ENCODE measurements around the gene ASIC3. TPM values are rescaled to one million over a fixed set of nuclear protein-coding genes. Genes with fewer than 3 reads are reported as not detected.

ASIC3 gene
- total and polyA plus RNA-seq, 2 of the 8 experiments (the other 6 are each of a cell fraction or from before 2014, with no cell fraction given) = 1.6 to 1.9 TPM

- no peak for TF ChIP-seq EZH2 (IDR thresholded peaks at IDR 0.05; ENCODE audit: low read depth, low read length, severe bottlenecking)
- no peak for TF ChIP-seq SIN3A (conservative IDR thresholded peaks at IDR 0.05 in 1 of 2, IDR thresholded peaks at IDR 0.05 in 1 of 2; ENCODE audit: low read depth in 1 of 2, low read length in 2 of 2)
- no peak for TF ChIP-seq HDAC6 (IDR thresholded peaks at IDR 0.05; ENCODE audit: low read depth, low read length)
Observed at GRCh38 chr7:151028948-151029501, 19.3 kb upstream of the ASIC3 start (continued).
